Measurements from ENCODE around the gene NKX2-8. TPM values are rescaled to one million over a fixed set of nuclear protein-coding genes. Genes with fewer than 3 reads are reported as not detected.

Gene NKX2-8
- total RNA-seq, 1 donor from 2014 or later = not detected

DNA sequence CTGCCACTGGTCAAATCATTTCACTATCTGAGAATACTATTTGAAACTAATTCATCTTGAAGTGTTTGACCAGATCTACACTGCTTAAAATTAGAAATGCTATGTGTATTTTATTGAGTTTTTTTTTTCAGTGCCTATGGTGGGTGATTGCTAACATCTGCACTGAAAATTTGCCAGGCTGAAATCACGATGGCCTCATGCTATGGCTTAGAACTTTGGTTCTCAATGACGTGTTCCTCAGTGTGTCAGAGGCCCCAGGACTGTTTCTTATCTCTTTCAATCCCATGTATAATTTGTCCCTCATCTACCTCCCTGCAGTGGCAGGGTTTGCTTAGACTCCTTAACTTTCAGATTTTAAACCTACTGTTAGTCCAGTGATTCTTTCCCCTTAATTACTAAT lies 36.2 kb upstream of the NKX2-8 start:
- no peak overlapping the region for H3K4me3 Mint-ChIP-seq
- DNase-seq (ENCODE audit: low spot score) = no peak
- Histone ChIP-seq H3K79me2 (ENCODE audit: low read depth) (no peaks in the 10 kb centered on the region), H3K4me3 (no peak overlapping the region), H3K27me3 (peaks cover 25% of the 10 kb centered on the region), H3K9ac (no peak overlapping the region), H3K9me3 (ENCODE audit: low read depth) (peaks cover 10% of the 10 kb centered on the region), H3K36me3 (no peaks in the 10 kb centered on the region), H2AFZ (replicated peaks) (no peak overlapping the region), H3K4me1 (no peaks in the 10 kb centered on the region), H4K20me1 (ENCODE audit: low read depth) (no peaks in the 10 kb centered on the region), H3F3A (ENCODE audit: low read depth) (no peaks in the 10 kb centered on the region), H3K4me2 (no peak overlapping the region), H3K27ac (no peak overlapping the region)
- peaks cover 2% of the 10 kb centered on the region for H3K27me3 Mint-ChIP-seq (ENCODE audit: insufficient read depth, low read depth)
- no peak overlapping the region for H3K27ac Mint-ChIP-seq
- H3K4me1 Mint-ChIP-seq = no peaks in the 10 kb centered on the region
- no peak for TF ChIP-seq EZH2 (IDR thresholded peaks at IDR 0.05)
- TF ChIP-seq EZH2phosphoT487 (IDR thresholded peaks at IDR 0.05) = no peak
- TF ChIP-seq, protein P1, sequence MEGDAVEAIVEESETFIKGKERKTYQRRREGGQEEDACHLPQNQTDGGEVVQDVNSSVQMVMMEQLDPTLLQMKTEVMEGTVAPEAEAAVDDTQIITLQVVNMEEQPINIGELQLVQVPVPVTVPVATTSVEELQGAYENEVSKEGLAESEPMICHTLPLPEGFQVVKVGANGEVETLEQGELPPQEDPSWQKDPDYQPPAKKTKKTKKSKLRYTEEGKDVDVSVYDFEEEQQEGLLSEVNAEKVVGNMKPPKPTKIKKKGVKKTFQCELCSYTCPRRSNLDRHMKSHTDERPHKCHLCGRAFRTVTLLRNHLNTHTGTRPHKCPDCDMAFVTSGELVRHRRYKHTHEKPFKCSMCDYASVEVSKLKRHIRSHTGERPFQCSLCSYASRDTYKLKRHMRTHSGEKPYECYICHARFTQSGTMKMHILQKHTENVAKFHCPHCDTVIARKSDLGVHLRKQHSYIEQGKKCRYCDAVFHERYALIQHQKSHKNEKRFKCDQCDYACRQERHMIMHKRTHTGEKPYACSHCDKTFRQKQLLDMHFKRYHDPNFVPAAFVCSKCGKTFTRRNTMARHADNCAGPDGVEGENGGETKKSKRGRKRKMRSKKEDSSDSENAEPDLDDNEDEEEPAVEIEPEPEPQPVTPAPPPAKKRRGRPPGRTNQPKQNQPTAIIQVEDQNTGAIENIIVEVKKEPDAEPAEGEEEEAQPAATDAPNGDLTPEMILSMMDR (IDR thresholded peaks at IDR 0.05) = no peak
- no peaks in the 10 kb centered on the region for H3K36me3 Mint-ChIP-seq
- H3K9me3 Mint-ChIP-seq = no peaks in the 10 kb centered on the region

DNA sequence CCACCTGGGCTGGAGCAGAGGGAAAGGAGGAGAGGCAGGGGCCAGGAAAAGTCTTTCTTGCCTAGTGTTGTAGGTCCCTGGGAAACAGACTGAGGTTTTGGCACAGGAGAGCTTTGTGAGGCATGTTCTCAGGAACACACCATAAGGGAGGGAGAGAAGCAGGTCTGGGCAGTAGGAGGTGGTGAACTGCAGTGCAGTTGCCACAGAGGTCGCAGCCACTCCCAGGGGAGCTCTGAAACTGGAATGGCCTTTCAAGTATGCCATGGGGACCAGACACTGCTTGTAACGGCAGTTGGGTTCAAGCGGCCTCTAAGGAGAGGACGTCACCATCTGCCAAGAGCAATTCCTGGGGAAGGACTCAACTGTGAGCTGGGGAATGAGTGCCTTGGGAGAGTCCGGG lies 35.4 kb upstream of the NKX2-8 start:
- peaks cover 25% of the 10 kb centered on the region for H3K27me3 ChIP-seq
- H3K36me3 ChIP-seq = no peaks in the 10 kb centered on the region
- TF ChIP-seq EZH2 (IDR thresholded peaks at IDR 0.05) (no peak), EZH2phosphoT487 (IDR thresholded peaks at IDR 0.05) (no peak)
- TF ChIP-seq, protein P1 (IDR thresholded peaks at IDR 0.05) = no peak
- no peak overlapping the region for H3K4me2 ChIP-seq
- DNase-seq (ENCODE audit: low spot score) = no peak
- peaks cover 10% of the 10 kb centered on the region for H3K9me3 ChIP-seq (ENCODE audit: low read depth)
- no peaks in the 10 kb centered on the region for H3K4me1 ChIP-seq
- Mint-ChIP-seq H3K4me3 (no peak overlapping the region), H3K9me3 (no peaks in the 10 kb centered on the region), H3K27ac (no peak overlapping the region), H3K27me3 (ENCODE audit: insufficient read depth, low read depth) (peaks cover 2% of the 10 kb centered on the region), H3K36me3 (no peaks in the 10 kb centered on the region), H3K4me1 (no peaks in the 10 kb centered on the region)
- no peak overlapping the region for H3K4me3 ChIP-seq
- no peak overlapping the region for H3K27ac ChIP-seq
- no peaks in the 10 kb centered on the region for H4K20me1 ChIP-seq (ENCODE audit: low read depth)
- no peaks in the 10 kb centered on the region for H3K79me2 ChIP-seq (ENCODE audit: low read depth)
- no peak overlapping the region for H3K9ac ChIP-seq
- no peak overlapping the region for H2AFZ ChIP-seq (replicated peaks)
- H3F3A ChIP-seq (ENCODE audit: low read depth) = no peaks in the 10 kb centered on the region

DNA sequence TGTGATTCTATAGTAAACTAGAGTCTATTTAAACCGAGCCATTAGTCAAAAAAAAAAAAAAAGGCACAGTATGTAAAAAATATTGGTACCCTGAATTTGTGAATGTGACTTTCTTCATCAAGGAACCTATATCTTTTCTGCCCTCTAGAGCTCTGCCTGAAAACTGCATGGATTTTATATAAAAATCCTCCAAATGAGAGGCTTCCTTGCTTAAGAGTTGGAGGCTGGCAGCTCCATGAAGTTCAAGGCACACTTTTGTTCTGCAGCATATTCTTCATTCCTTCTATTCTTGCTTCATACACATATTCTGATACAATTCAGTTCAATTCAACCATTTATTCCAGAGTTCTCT lies 23.1 kb upstream of the NKX2-8 start:
- peaks cover 13% of the 10 kb centered on the region for H3F3A ChIP-seq (ENCODE audit: low read depth)
- H3K79me2 ChIP-seq (ENCODE audit: low read depth) = no peaks in the 10 kb centered on the region
- H3K9me3 Mint-ChIP-seq = no peaks in the 10 kb centered on the region
- DNase-seq (ENCODE audit: low spot score) = no peak
- H2AFZ ChIP-seq (replicated peaks) = no peak overlapping the region
- H3K27ac ChIP-seq = no peak overlapping the region
- peaks cover 57% of the 10 kb centered on the region for H3K27me3 ChIP-seq
- H4K20me1 ChIP-seq (ENCODE audit: low read depth) = peaks cover 2% of the 10 kb centered on the region
- peaks cover 12% of the 10 kb centered on the region for H3K27me3 Mint-ChIP-seq (ENCODE audit: insufficient read depth, low read depth)
- H3K4me3 ChIP-seq = no peak overlapping the region
- peaks cover 16% of the 10 kb centered on the region for H3K4me1 ChIP-seq
- H3K4me3 Mint-ChIP-seq = no peak overlapping the region
- H3K9me3 ChIP-seq (ENCODE audit: low read depth) = no peaks in the 10 kb centered on the region
- no peaks in the 10 kb centered on the region for H3K36me3 ChIP-seq
- TF ChIP-seq EZH2 (IDR thresholded peaks at IDR 0.05) (no peak), EZH2phosphoT487 (IDR thresholded peaks at IDR 0.05) (no peak)
- TF ChIP-seq, protein P1 (IDR thresholded peaks at IDR 0.05) = peak; percentile 17
- H3K9ac ChIP-seq = no peak overlapping the region
- no peaks in the 10 kb centered on the region for H3K36me3 Mint-ChIP-seq
- H3K4me1 Mint-ChIP-seq = peaks cover 5% of the 10 kb centered on the region
- no peak overlapping the region for H3K4me2 ChIP-seq
- no peak overlapping the region for H3K27ac Mint-ChIP-seq

Data from neural progenitor cell (in vitro differentiated cells).